ENCODE measurements around the gene DEFB128. TPM values are rescaled to one million over a fixed set of nuclear protein-coding genes. Genes with fewer than 3 reads are reported as not detected.
"Not testable (repeated sequence)": the region's sequence is repeated elsewhere in the genome, so short reads cannot be mapped to it uniquely, and the experiment has no call there.

DEFB128 gene
- total and polyA plus RNA-seq, 3 donors from 2014 or later, result not detected

- intact Hi-C loops (cut with DNase I; ENCODE audit: low total_unique reads), result no loop called here
- Histone ChIP-seq H3K27me3 (no peaks in the 10 kb centered on the region), H3K4me3 (no peak overlapping the region), H3K4me1 (no peaks in the 10 kb centered on the region), H3K9me3 (no peaks in the 10 kb centered on the region), H3K27ac (no peak overlapping the region), H3K36me3 (ENCODE audit: low read depth, missing control alignments) (no peaks in the 10 kb centered on the region)
- whole genome bisulfite sequencing, 2 donors, result 63 to 81% methylated on average over 1 of the region's 1 CpG
- no peak for DNase-seq
- TF ChIP-seq POLR2A (IDR thresholded peaks at IDR 0.05), result no peak
- no peak for TF ChIP-seq CTCF (IDR thresholded peaks at IDR 0.05)
These were observed 26.3 kb upstream of the DEFB128 start for GRCh38 chr20:215796-216195.

GRCh38 chr20:214383-214782, 24.9 kb upstream of the DEFB128 start:
- H3K27me3 ChIP-seq, result no peaks in the 10 kb centered on the region
- no peak for DNase-seq
- H3K27ac ChIP-seq, result no peak overlapping the region
- no peak for TF ChIP-seq CTCF (IDR thresholded peaks at IDR 0.05)
- no peak for TF ChIP-seq POLR2A (IDR thresholded peaks at IDR 0.05)
- no peaks in the 10 kb centered on the region for H3K36me3 ChIP-seq (ENCODE audit: low read depth, missing control alignments)
- WGBS, 2 donors, result 82 to 86% methylated on average over 2 of the region's 2 CpGs
- H3K4me3 ChIP-seq, result no peak overlapping the region
- H3K9me3 ChIP-seq, result no peaks in the 10 kb centered on the region
- no peaks in the 10 kb centered on the region for H3K4me1 ChIP-seq
- intact Hi-C loops (cut with DNase I; ENCODE audit: low total_unique reads), result no loop called here

- WGBS, 2 donors, result 50 to 66% methylated on average over 7 of the region's 7 CpGs
- H3K9me3 ChIP-seq, result no peaks in the 10 kb centered on the region
These were observed 21.4 kb upstream of the DEFB128 start for GRCh38 chr20:210809-211502.

GRCh38 chr20:208942-209566, 19.5 kb upstream of the DEFB128 start:
- Histone ChIP-seq H3K27ac (no peak overlapping the region), H3K4me1 (no peaks in the 10 kb centered on the region), H3K36me3 (ENCODE audit: low read depth, missing control alignments) (no peaks in the 10 kb centered on the region), H3K27me3 (no peaks in the 10 kb centered on the region), H3K4me3 (no peak overlapping the region), H3K9me3 (no peaks in the 10 kb centered on the region)
- TF ChIP-seq POLR2A (IDR thresholded peaks at IDR 0.05), result no peak
- peak in 2 of 3 experiments; percentile 30 to 42 for TF ChIP-seq CTCF (IDR thresholded peaks at IDR 0.05)
- no peak for DNase-seq
- 37 to 49% methylated on average over 5 of the region's 5 CpGs for WGBS, 2 donors
- intact Hi-C loops (cut with DNase I; ENCODE audit: low total_unique reads), result no loop called here

More at GRCh38 chr20:210809-211502, 21.4 kb upstream of the DEFB128 start:
- H3K36me3 ChIP-seq (ENCODE audit: low read depth, missing control alignments), result no peaks in the 10 kb centered on the region
- H3K27me3 ChIP-seq, result no peaks in the 10 kb centered on the region
- H3K4me3 ChIP-seq, result no peak overlapping the region
- no peaks in the 10 kb centered on the region for H3K4me1 ChIP-seq
- intact Hi-C loops (cut with DNase I; ENCODE audit: low total_unique reads), result no loop called here
- H3K27ac ChIP-seq, result no peak overlapping the region
- TF ChIP-seq CTCF (IDR thresholded peaks at IDR 0.05) (no peak), POLR2A (IDR thresholded peaks at IDR 0.05) (no peak)
- DNase-seq, result no peak

- intact Hi-C loops (cut with DNase I; ENCODE audit: low total_unique reads); H3K36me3 ChIP-seq (ENCODE audit: low read depth, missing control alignments); H3K4me1 ChIP-seq; H3K27ac ChIP-seq; H3K4me3 ChIP-seq; DNase-seq; H3K27me3 ChIP-seq; H3K9me3 ChIP-seq: not testable (repeated sequence)
- WGBS, 2 donors, result 78 to 81% methylated on average over 4 of the region's 4 CpGs
These were observed 14.1 kb upstream of the DEFB128 start for GRCh38 chr20:203630-204029.

Measured in testis (tissue), 3 donors.